Neural cell (in vitro differentiated cells): ENCODE results near the gene TTC5. TPM values are rescaled to one million over a fixed set of nuclear protein-coding genes. Genes with fewer than 3 reads are reported as not detected.

ENCODE experiments used
- H2AFZ ChIP-seq: fragments of 200-600, 300-800 bp; sonication (generic), shearing (Covaris generic); 2 replicates; pipeline ENCODE4 v1.6.0; 2014; ENCODE audit warnings: low read depth, mild to moderate bottlenecking, antibody characterized with exemption, low read length, moderate library complexity
- H3F3A ChIP-seq: fragments of 200-600 bp; shearing (Covaris generic); 2 replicates; pipeline ENCODE4 v1.6.1; 2016; ENCODE audit warnings: mild to moderate bottlenecking, moderate library complexity, mixed read lengths, antibody characterized with exemption, low read length; ENCODE audit not compliant: insufficient read depth, poor library complexity, severe bottlenecking
- H3K27ac ChIP-seq: fragments of 200-600, 300-800 bp; sonication (generic), shearing (Covaris generic); 2 replicates; pipeline ENCODE4 v1.5.1; 2014; ENCODE audit warnings: mild to moderate bottlenecking, low read length, moderate library complexity
- H3K27me3 ChIP-seq: fragments of 300-800, 200-600 bp; sonication (generic), shearing (Covaris generic); 2 replicates; pipeline ENCODE4 v1.6.0; 2014; ENCODE audit warnings: mild to moderate bottlenecking, low read depth, low read length, moderate library complexity; ENCODE audit not compliant: insufficient read depth
- H3K36me3 ChIP-seq: fragments of 300-800, 200-600 bp; sonication (generic), shearing (Covaris generic); 2 replicates; pipeline ENCODE4 v1.5.1; 2014; ENCODE audit warnings: mild to moderate bottlenecking, antibody characterized with exemption, low read length, moderate library complexity; ENCODE audit not compliant: insufficient read depth
- H3K4me2 ChIP-seq: fragments of 300-800, 200-600 bp; sonication (generic), shearing (Covaris generic); 2 replicates; pipeline ENCODE4 v1.6.0; 2014; ENCODE audit warnings: mild to moderate bottlenecking, low read length
- H3K4me3 ChIP-seq: fragments of 300-800, 200-600 bp; sonication (generic), shearing (Covaris generic); 2 replicates; pipeline ENCODE4 v1.5.1; 2014; ENCODE audit warnings: mild to moderate bottlenecking, low read length, moderate library complexity
- H3K79me2 ChIP-seq: fragments of 200-600 bp; shearing (Covaris generic); replicated peaks from 2 replicates; pipeline ENCODE4 v1.6.0; 2014; ENCODE audit warnings: mild to moderate bottlenecking, low read length, moderate library complexity; ENCODE audit not compliant: insufficient read depth
- H3K9ac ChIP-seq: fragments of 300-800, 200-600 bp; sonication (generic), shearing (Covaris generic); 2 replicates; pipeline ENCODE4 v1.6.1; 2016; ENCODE audit warnings: mild to moderate bottlenecking, low read length, mixed read lengths
- H3K9me2 ChIP-seq: fragments of 200-600 bp; shearing (Covaris generic); 2 replicates; pipeline ENCODE4 v1.6.1; 2016; ENCODE audit warnings: mild to moderate bottlenecking, low read length, mixed read lengths; ENCODE audit not compliant: insufficient read depth
- H3K9me3 ChIP-seq: fragments of 200-600, 300-800 bp; sonication (generic), shearing (Covaris generic); 2 replicates; pipeline ENCODE4 v1.6.1; 2016; ENCODE audit warnings: mild to moderate bottlenecking, mixed run types, low read length, moderate library complexity, mixed read lengths
- H4K20me1 ChIP-seq: fragments of 200-600 bp; shearing (Covaris generic); 2 replicates; pipeline ENCODE4 v1.6.1; 2016; ENCODE audit warnings: mild to moderate bottlenecking, mixed run types; ENCODE audit not compliant: insufficient read depth
- EP300 ChIP-seq: fragments of 450-650 bp; conservative IDR thresholded peaks from 2 replicates; pipeline ENCODE4 v1.6.1; 2014; ENCODE audit warnings: antibody characterized with exemption, mild to moderate bottlenecking, moderate library complexity; ENCODE audit not compliant: poor library complexity, severe bottlenecking
- EZH2 ChIP-seq: fragments of 200-600, 300-800 bp; shearing (Covaris generic), sonication (generic); IDR thresholded peaks from 2 replicates; pipeline ENCODE4 v1.6.1; 2014; ENCODE audit warnings: antibody characterized with exemption, low read length, borderline replicate concordance, mild to moderate bottlenecking; ENCODE audit not compliant: insufficient read depth, poor library complexity, severe bottlenecking
- MXI1 ChIP-seq: fragments of 450-650 bp; conservative IDR thresholded peaks from 2 replicates; pipeline ENCODE4 v1.6.1; 2014; ENCODE audit warnings: antibody characterized with exemption, mild to moderate bottlenecking; ENCODE audit not compliant: poor library complexity, severe bottlenecking
- POLR2AphosphoS5 ChIP-seq: IDR thresholded peaks from 2 replicates; pipeline ENCODE4 v1.6.1; 2012
- RAD21 ChIP-seq: fragments of 450-650 bp; conservative IDR thresholded peaks from 2 replicates; pipeline ENCODE4 v1.6.1; 2014; ENCODE audit warnings: antibody characterized with exemption, mild to moderate bottlenecking, moderate library complexity
- REST ChIP-seq: IDR thresholded peaks from 2 replicates; pipeline ENCODE4 v1.6.1; 2012; ENCODE audit warnings: borderline replicate concordance
- SMC3 ChIP-seq: fragments of 450-650 bp; conservative IDR thresholded peaks from 2 replicates; pipeline ENCODE4 v1.6.1; 2014; ENCODE audit warnings: antibody characterized with exemption, mild to moderate bottlenecking, moderate library complexity; ENCODE audit not compliant: poor library complexity
- TAF1 ChIP-seq: IDR thresholded peaks from 2 replicates; pipeline ENCODE4 v1.6.1; 2012; ENCODE audit warnings: low read depth
- polyA plus RNA-seq: library from polyadenylated mRNA; depleted of rRNA; stranded (reverse); fragments of >200 nt; gene quantifications from 2 replicates; pipeline ENCODE4 v1.2.3, GENCODE V29; 2014
- TF ChIP-seq, protein P1 (sequence below): fragments of 450-650 bp; IDR thresholded peaks from 2 replicates; pipeline ENCODE4 v1.5.1; 2014; ENCODE audit warnings: antibody characterized with exemption, mild to moderate bottlenecking, moderate library complexity; ENCODE audit not compliant: poor library complexity, severe bottlenecking

The TTC5 gene
- polyA plus RNA-seq, 1 donor from 2014 or later: 53.5 TPM

- H3K36me3 ChIP-seq: peaks cover 18% of the 10 kb centered on the region
- H3K27me3 ChIP-seq: no peaks in the 10 kb centered on the region
Measured at GRCh38 chr14:20295067-20295466, 10.7 kb downstream of the TTC5 start.

GRCh38 chr14:20294636-20295035 is 11.1 kb downstream of the TTC5 start:
- Histone ChIP-seq H3K9me2 (no peaks in the 10 kb centered on the region), H3K4me3 (no peak overlapping the region), H3K4me2 (no peak overlapping the region), H3K79me2 (no peaks in the 10 kb centered on the region), H3K27ac (no peak overlapping the region), H2AFZ (no peak overlapping the region), H3F3A (no peaks in the 10 kb centered on the region), H3K27me3 (no peaks in the 10 kb centered on the region), H3K36me3 (peaks cover 18% of the 10 kb centered on the region), H3K9ac (no peak overlapping the region), H3K9me3 (no peaks in the 10 kb centered on the region), H4K20me1 (no peaks in the 10 kb centered on the region)
- no peak for TF ChIP-seq EP300
- TF ChIP-seq, protein P1, sequence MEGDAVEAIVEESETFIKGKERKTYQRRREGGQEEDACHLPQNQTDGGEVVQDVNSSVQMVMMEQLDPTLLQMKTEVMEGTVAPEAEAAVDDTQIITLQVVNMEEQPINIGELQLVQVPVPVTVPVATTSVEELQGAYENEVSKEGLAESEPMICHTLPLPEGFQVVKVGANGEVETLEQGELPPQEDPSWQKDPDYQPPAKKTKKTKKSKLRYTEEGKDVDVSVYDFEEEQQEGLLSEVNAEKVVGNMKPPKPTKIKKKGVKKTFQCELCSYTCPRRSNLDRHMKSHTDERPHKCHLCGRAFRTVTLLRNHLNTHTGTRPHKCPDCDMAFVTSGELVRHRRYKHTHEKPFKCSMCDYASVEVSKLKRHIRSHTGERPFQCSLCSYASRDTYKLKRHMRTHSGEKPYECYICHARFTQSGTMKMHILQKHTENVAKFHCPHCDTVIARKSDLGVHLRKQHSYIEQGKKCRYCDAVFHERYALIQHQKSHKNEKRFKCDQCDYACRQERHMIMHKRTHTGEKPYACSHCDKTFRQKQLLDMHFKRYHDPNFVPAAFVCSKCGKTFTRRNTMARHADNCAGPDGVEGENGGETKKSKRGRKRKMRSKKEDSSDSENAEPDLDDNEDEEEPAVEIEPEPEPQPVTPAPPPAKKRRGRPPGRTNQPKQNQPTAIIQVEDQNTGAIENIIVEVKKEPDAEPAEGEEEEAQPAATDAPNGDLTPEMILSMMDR: no peak
- no peak for TF ChIP-seq TAF1
- TF ChIP-seq EZH2: no peak
- no peak for TF ChIP-seq RAD21
- no peak for TF ChIP-seq POLR2AphosphoS5
- TF ChIP-seq MXI1: no peak
- TF ChIP-seq SMC3: no peak

More at GRCh38 chr14:20295067-20295466, 10.7 kb downstream of the TTC5 start:
- TF ChIP-seq EZH2 (no peak), MXI1 (no peak), TAF1 (no peak), EP300 (no peak), POLR2AphosphoS5 (no peak), SMC3 (no peak), REST (no peak), RAD21 (no peak)
- TF ChIP-seq, protein P1: no peak
- no peaks in the 10 kb centered on the region for H3K79me2 ChIP-seq
- no peak overlapping the region for H3K4me3 ChIP-seq
- H3K9me2 ChIP-seq: no peaks in the 10 kb centered on the region
- H4K20me1 ChIP-seq: no peaks in the 10 kb centered on the region
- H3K9ac ChIP-seq: no peak overlapping the region
- no peaks in the 10 kb centered on the region for H3K9me3 ChIP-seq
- no peak overlapping the region for H3K27ac ChIP-seq
- H3K4me2 ChIP-seq: no peak overlapping the region
- H2AFZ ChIP-seq: no peak overlapping the region
- no peaks in the 10 kb centered on the region for H3F3A ChIP-seq
